K562 (cell line): ENCODE results near the gene CNOT10. TPM values are rescaled to one million over a fixed set of nuclear protein-coding genes. Genes with fewer than 3 reads are reported as not detected.

Source experiments
- ARNT ChIP-seq, 2 experiments: fragments of 450-650 bp; IDR thresholded peaks; 2 replicates each; pipeline ENCODE4 v1.6.1; 2016; ENCODE audit warnings: mild to moderate bottlenecking in 1 of 2
- ATF3 ChIP-seq, 2 experiments: fragments of 450-650 bp in 1 of 2; sonication (generic) in 1 of 2; formaldehyde crosslinking in 1 of 2; IDR thresholded peaks in 1 of 2; conservative IDR thresholded peaks in 1 of 2; 2 replicates each; pipeline versions ENCODE4 v1.6.1 to v1.8.1; 2016 to 2023; ENCODE audit warnings: mild to moderate bottlenecking in 2 of 2, moderate library complexity in 2 of 2, inconsistent platforms in 1 of 2, missing genetic modification reagents in 1 of 2
- BRCA1 ChIP-seq, 2 experiments: fragments of 450-650 bp in 1 of 2; sonication (generic) in 1 of 2; formaldehyde crosslinking in 1 of 2; IDR thresholded peaks; 2 replicates each; pipeline versions ENCODE4 v1.5.0 to v1.6.1; 2017 to 2020; ENCODE audit warnings: mild to moderate bottlenecking in 1 of 2, missing genetic modification reagents in 1 of 2
- CC2D1A ChIP-seq: fragments of 450-650 bp; IDR thresholded peaks from 2 replicates; pipeline ENCODE4 v1.6.1; 2017; ENCODE audit warnings: mild to moderate bottlenecking
- CEBPB ChIP-seq: fragments of 450-650 bp; IDR thresholded peaks from 2 replicates; pipeline ENCODE4 v1.6.1; 2016; ENCODE audit warnings: missing genetic modification characterization, missing compliant biosample characterization
- HBP1 ChIP-seq: fragments of 450-650 bp; formaldehyde crosslinking; IDR thresholded peaks from 2 replicates; pipeline ENCODE4 v1.4.0; 2022; ENCODE audit warnings: missing genetic modification characterization
- HDGF ChIP-seq: fragments of 450-650 bp; IDR thresholded peaks from 2 replicates; pipeline ENCODE4 v1.6.1; 2016
- HOXB6 ChIP-seq: fragments of 250-450 bp; sonication (Bioruptor Pico); IDR thresholded peaks from 2 replicates; pipeline ENCODE4 v1.5.1; 2022; ENCODE audit warnings: mild to moderate bottlenecking, borderline replicate concordance
- LCOR ChIP-seq: sonication (generic); formaldehyde crosslinking; IDR thresholded peaks from 2 replicates; pipeline ENCODE4 v1.8.0; 2022; ENCODE audit warnings: mild to moderate bottlenecking, missing genetic modification reagents
- MCM5 ChIP-seq: fragments of 450-650 bp; IDR thresholded peaks from 2 replicates; pipeline ENCODE4 v1.6.1; 2016; ENCODE audit warnings: low read depth
- MTA3 ChIP-seq: fragments of 450-650 bp; formaldehyde crosslinking; IDR thresholded peaks from 2 replicates; pipeline ENCODE4 v1.6.1; 2017; ENCODE audit warnings: mild to moderate bottlenecking, borderline replicate concordance
- PATZ1 ChIP-seq: fragments of 250-450 bp; sonication (Bioruptor Pico); IDR thresholded peaks from 2 replicates; pipeline ENCODE4 v1.5.0; 2020; ENCODE audit warnings: mild to moderate bottlenecking, borderline replicate concordance
- POLR2H ChIP-seq: IDR thresholded peaks from 2 replicates; pipeline ENCODE4 v1.6.1; 2016; ENCODE audit warnings: missing genetic modification characterization, low read depth, mild to moderate bottlenecking, control low read depth, missing compliant biosample characterization, moderate library complexity
- POLR3G ChIP-seq: IDR thresholded peaks from 2 replicates; pipeline ENCODE4 v1.6.1; 2011; ENCODE audit not compliant: insufficient read length, insufficient replicate concordance; ENCODE audit errors: extremely low read depth
- SNAPC5 ChIP-seq: fragments of 250-450 bp; sonication (Bioruptor Pico); IDR thresholded peaks from 2 replicates; pipeline ENCODE4 v1.8.0; 2021; ENCODE audit warnings: moderate library complexity, mild to moderate bottlenecking, inconsistent platforms
- TCFL5 ChIP-seq: fragments of 250-450 bp; sonication (Bioruptor Pico); conservative IDR thresholded peaks from 2 replicates; pipeline ENCODE4 v1.6.1; 2021; ENCODE audit warnings: mild to moderate bottlenecking, moderate library complexity, matching md5 sums
- ZNF253 ChIP-seq: fragments of 250-450 bp; sonication (Bioruptor Pico); conservative IDR thresholded peaks from 2 replicates; pipeline ENCODE4 v1.6.1; 2021; ENCODE audit warnings: mild to moderate bottlenecking
- ZNF280A ChIP-seq: fragments of 450-650 bp; IDR thresholded peaks from 2 replicates; pipeline ENCODE4 v1.6.1; 2018; ENCODE audit warnings: mild to moderate bottlenecking, low read depth; ENCODE audit not compliant: partially characterized antibody
- ZNF324 ChIP-seq: fragments of 250-450 bp; sonication (Bioruptor Pico); IDR thresholded peaks from 2 replicates; pipeline ENCODE4 v1.4.0; 2020; ENCODE audit warnings: mild to moderate bottlenecking
- ZNF766 ChIP-seq: fragments of 200-800 bp; sonication (Bioruptor generic); conservative IDR thresholded peaks from 2 replicates; pipeline ENCODE4 v1.6.1; 2016; ENCODE audit warnings: missing genetic modification characterization, missing compliant biosample characterization
- ZNF77 ChIP-seq: fragments of 250-450 bp; sonication (Bioruptor Pico); IDR thresholded peaks from 2 replicates; pipeline ENCODE4 v1.5.0; 2020
- polyA plus RNA-seq, 8 experiments: library from polyadenylated mRNA; depleted of rRNA in 4 of 8; stranded (reverse) in 5 of 8; unstranded in 3 of 8; fragments of >200 nt; fragmentation: Nextera tagmentation in 2 of 8; fragmentation: Illumina TruSeq in 1 of 8; extraction: Ambion mirVana in 2 of 8; extraction: Trizol in 1 of 8; gene quantifications; 2 replicates each; pipeline versions ENCODE4 v1.2.1 to v1.2.3, GENCODE V29; 2011 to 2014; ENCODE audit warnings: inconsistent platforms in 1 of 8, missing spikeins in 1 of 8
- total RNA-seq, 7 experiments: library from RNA; depleted of rRNA in 6 of 7; stranded (reverse); fragments of >200 nt in 6 of 7; fragmentation: Illumina TruSeq in 2 of 7; extraction: Trizol in 2 of 7; gene quantifications; 2 replicates each; pipeline versions ENCODE4 v1.2.1 to v1.2.3, GENCODE V29; 2011 to 2021; ENCODE audit warnings: low replicate concordance in 1 of 7

CNOT10 gene
- total and polyA plus RNA-seq, 9 of the 15 experiments (the other 6 are each of a cell fraction or from before 2014, with no cell fraction given): 35.7 to 114 (median 81.9) TPM

- TF ChIP-seq HBP1 (no peak), BRCA1 (IDR thresholded peaks at IDR 0.05) (no peak), BRCA1 (CRISPR knock-in tag; IDR thresholded peaks at IDR 0.05) (no peak), POLR3G (no peak), HDGF (no peak), ZNF324 (CRISPR knock-in tag) (peak; percentile 52; the same call in 1 of the 2 replicates), ZNF77 (CRISPR knock-in tag) (no peak), TCFL5 (CRISPR knock-in tag) (no peak), ATF3 (IDR thresholded peaks at IDR 0.05) (no peak; the same call in 1 of the 2 replicates), ATF3 (CRISPR knock-in tag; conservative IDR thresholded peaks at IDR 0.05) (no peak), ZNF253 (no peak), MTA3 (peak; percentile 88; the same call in 1 of the 2 replicates), PATZ1 (CRISPR knock-in tag) (no peak), ZNF766 (CRISPR knock-in tag) (no peak; the same call in 1 of the 2 replicates), POLR2H (peak; percentile 62), LCOR (CRISPR knock-in tag) (no peak; the same call in 1 of the 2 replicates), SNAPC5 (no peak), MCM5 (no peak), CC2D1A (no peak), ZNF280A (no peak), ARNT (IDR thresholded peaks at IDR 0.05) (peak in 1 of 2 experiments; percentile 74; a peak in 1 of 4 replicates), CEBPB (peak; percentile 54), HOXB6 (no peak)
Observed at GRCh38 chr3:32684800-32685542, at the start of gene CNOT10 (continued).
